ENCODE data around the gene WFDC6.

The WFDC6 gene

DNA sequence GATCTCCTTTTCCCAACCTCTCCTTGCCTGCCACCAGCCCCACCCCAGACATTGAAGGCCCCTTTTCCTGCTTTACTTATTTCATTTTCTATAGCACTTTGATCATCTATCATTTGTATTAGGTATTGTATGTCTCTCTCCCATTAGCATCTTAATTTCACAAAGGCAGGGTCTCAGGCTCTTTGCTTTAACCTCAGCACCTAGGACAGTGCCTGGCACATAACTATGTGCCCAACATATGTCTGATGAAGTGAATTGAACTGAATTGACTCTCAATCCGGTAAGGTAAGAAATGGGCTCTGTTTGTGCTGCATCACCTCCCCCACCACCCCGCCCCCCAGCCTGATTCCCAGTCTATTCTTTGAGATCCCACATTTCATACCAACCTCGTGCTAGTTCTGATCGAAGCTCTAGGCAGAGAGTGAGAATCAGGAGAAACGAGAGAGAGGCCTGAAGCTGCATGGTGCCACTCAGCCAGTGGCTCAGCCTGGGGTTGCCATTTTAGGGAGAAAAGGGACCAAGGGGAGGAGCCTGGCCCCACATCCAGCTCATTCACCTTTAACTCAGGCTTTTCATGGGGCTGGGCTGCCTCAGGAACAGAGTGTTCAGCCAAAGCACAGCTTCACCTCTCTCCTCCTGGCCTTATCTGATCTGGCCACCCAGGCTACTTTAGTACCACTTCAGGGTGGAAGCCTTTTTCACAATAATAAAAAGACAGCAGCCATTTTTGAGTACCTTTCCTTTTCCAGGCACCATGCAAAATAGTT lies 24.0 kb downstream of the WFDC6 start, which contains the start of gene SPINT3:
Gene SPINT3 (minus strand): TSS at position 476 of the 767 bp plus-strand sequence. CDS start 14 bp downstream, at position 462.
- DNase-seq, result no peak

DNA sequence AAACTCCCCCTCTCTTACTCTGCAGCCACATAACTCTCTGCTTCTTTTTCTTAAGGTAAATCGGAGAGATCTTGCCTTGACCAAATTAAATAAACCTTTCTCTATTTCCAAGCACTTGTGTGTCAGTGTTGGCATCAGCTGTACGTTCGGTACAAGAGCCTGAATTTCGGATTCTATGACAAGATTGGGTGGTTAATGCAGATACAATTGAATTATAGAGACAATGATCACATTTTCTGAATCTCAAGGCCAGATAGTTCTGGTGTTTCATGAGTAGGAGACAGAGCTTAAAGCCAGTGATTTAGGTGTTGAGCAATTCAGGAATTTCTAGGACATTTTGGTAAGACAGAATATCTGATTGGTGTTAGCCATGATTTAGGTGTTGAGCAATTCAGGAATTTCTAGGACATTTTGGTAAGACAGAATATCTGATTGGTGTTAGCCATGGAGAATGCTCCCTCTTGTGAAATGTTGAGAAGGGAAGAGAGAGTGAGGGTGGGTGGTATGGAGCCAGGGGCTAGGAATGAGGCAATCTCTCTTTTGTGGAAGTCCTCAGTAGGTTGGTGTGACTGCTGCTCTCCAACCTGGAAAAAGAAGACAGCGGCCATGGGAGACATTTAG lies 28.9 kb downstream of the WFDC6 start:
- no peak for DNase-seq

DNA sequence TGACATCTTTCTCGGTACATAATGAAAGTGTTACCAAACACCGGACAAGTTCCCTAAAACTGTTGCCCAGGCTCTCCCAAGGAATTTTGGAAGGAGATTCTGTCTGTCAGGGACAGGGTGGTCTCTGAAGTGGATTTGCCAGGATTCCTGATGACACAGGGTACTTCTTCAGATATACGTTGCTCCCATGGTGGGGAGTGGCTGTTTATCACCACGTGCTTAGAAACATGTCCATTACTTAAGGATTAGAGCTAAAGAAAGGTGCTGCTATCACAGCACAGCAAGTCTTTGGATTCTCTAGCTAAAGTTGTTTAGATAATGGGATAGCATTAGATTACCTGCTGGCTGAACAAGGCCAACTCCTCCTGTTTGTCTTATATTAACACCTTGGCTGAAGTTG lies 30.2 kb downstream of the WFDC6 start:
- DNase-seq, result no peak

DNA sequence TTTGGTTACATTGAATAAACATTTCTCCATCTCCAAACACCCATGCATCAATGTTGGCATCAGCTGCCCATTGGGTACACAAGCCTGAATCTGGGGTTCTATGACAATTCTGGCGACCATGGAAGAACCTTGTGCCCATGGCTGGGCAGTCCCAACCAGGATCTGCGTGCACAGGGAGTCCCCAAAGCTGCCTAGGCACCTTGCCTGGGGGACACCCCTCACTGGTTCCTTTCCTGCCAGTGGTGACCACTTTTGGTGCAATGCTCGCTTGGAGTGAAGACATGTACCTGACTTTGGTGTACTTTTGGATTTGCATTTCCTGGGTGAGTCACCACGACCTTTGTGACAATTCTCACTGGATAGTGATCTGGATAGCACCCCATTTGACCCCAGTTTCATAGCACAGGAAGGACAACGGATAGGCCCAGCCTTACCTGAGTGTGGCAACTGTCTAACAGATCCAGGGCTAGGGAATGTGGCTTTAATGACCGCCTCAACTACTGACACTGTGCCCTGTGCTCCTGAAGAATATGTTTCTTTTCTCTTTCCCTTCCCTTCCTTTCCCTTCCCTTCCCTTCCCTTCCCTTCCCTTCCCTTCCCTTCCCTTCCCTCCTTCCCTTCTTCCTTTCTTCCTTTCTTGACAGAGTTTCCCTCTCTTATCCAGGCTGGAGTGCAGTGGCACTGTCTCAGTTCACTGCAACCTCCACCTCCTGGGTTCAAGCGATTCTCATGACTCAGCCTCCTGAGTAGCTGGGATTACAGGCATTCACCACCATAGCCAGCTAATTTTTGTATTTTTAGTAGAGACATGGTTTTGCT lies 31.0 kb downstream of the WFDC6 start:
- no peak for DNase-seq

- no peak for DNase-seq
Measured at GRCh38 chr20:45507011-45507820, 32.1 kb downstream of the WFDC6 start.

DNA sequence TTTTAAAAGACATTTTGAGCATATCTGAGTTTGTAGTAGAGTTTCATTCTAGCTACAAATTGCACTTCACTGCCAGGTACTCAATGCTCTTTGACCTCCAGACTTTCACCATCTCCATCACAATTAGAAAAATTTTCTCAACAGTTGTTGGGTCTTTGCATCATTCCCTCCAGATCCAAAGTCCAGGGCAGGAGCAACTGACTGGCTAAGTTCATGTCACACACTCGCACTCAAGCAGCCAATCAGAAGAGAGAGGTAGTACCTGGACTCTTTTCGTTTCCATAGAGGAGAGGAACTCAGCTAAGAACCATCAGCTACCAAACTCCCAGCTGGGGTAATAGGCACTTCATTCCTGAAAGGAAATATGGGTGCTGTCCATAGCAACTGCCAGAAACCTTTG lies 32.9 kb downstream of the WFDC6 start:
- DNase-seq, result no peak

GRCh38 chr20:45503403-45503802 lies 35.9 kb downstream of the WFDC6 start:
- DNase-seq, result no peak

DNA sequence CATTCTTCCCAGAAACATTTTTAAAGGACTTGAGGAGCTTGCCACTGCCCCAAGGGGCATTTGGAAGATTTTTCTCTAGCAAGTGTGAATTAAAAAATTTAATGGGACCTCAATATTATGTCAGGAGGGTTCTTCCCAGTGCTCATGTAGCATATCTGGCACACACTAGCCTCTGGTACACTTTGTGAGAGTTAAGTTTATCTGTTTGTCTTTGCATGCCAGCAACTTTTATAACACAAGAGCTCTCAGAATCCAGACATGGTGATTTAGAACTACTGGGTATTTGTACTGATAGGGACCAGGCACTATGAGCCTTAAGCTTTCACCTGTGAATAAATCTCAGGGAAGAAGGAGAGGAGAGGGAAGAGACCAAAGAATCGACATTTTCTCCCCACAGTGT lies 36.7 kb downstream of the WFDC6 start:
- DNase-seq, result no peak

DNA sequence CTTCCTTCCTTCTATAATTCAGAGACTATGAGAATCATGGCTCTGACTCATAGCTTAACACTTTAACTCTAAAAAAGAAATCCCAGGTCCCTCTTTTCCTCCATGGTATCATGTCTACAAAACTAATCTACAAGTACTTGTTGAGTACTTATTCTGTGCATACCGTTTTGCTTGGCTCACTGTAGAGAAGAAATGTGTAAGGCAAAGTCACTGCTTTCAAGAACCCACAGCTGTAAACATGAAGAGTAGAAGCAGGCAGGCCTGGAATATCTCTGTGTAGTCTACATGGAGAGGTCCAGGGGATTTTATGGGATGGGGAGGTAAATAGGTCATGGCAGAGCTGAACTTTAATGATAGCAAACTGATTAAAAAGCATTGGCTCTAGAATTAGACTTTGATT lies 37.7 kb downstream of the WFDC6 start:
- no peak for DNase-seq

DNA sequence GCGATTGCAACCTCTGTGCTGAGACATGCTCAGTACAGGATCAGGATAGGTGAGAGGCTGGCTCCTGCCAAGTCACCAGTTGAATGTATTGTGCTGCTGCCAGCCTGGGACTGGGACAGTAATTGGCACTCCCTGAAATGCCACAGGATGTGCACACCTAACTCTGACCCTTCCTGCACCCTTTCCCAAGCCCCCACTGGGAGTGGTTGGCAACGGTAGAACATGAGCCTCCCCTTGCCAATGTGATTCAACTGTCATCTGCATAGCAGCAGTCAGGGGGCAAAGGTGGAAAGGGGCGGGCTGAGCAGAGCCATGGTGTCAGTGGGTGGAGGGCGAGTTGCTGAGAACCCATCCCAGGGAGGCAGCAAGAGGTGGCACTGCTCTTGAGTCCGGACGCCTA lies 39.3 kb downstream of the WFDC6 start:
- DNase-seq, result no peak

GRCh38 chr20:45497971-45498494 lies 41.2 kb downstream of the WFDC6 start:
- no peak for DNase-seq

DNA sequence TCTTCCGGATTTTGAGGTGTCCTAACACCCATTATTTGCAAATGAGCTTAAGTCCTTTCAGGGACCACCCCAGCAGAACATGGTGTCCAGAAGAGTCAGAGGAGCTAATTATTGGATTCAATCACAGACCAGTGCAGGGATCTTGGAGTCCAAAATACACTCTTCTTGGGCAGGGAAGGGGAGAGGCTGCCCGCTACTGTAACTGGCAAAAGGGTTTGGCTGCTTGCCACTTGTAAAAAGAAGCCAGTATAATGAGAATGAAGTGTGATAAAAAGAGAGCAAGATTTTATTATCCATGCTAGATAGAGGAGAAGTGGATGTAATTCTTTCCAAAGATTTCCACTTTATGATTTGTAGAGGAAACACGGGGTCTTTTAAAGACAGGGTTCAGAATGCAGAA lies 43.1 kb downstream of the WFDC6 start:
- DNase-seq, result no peak

DNA sequence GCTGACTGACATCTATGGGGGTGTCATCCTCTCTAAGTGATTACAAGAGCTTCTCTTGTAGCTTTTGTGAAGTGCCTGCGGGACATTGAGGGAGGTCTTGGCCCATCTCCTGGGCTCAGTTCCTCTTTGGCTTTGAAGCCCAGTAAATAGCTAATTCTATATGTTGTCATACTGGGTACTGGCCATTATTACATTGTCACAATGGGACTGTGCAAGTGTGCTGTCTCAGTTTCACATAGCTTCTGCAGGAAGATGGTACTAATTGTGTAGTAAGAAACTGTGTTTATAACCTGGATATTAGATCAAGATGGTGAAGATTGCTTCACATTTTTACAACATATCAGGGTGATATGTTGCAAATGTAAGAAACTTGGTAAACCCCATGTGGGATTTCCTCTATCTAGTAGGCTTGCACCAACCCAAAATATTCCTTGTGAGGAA lies 43.8 kb downstream of the WFDC6 start:
- DNase-seq, result no peak

GRCh38 chr20:45489083-45489531 lies 50.2 kb downstream of the WFDC6 start:
- no peak for DNase-seq

GRCh38 chr20:45487231-45487635 lies 52.0 kb downstream of the WFDC6 start:
- DNase-seq, result no peak

GRCh38 chr20:45485388-45485787 lies 53.9 kb downstream of the WFDC6 start:
- no peak for DNase-seq

DNA sequence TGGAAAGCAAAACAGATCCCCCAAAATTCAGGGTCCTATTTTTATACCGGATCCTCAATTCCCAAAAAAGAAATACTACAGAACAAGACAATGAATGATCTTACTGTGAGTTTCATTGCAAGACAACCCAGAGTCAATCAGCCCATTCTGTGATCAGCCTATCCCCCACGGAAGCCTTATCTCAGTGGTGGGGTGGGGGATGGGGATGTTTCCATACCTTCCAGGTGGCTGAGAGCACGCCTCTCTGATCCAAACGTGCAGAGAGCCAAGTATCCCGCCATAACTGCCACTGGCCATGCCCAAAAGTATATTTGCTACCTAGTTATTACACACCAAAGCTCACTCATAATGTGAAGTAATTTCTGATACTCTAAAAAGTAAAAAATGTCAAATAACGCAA lies 54.6 kb downstream of the WFDC6 start:
- no peak for DNase-seq
